Measurements from ENCODE around the gene VPS13C.

The VPS13C gene

GRCh38 chr15:62104846-62105245 lies 44.6 kb upstream of the VPS13C start:
- Histone ChIP-seq H3K9me3 (ENCODE audit: insufficient read depth, low read length) (no peaks in the 10 kb centered on the region), H3K9me2 (replicated peaks; ENCODE audit: insufficient read depth, low read length) (no peaks in the 10 kb centered on the region), H3K4me3 (ENCODE audit: insufficient read depth, low read length, poor library complexity, severe bottlenecking) (no peak overlapping the region), H3K79me2 (ENCODE audit: insufficient read depth, low read length) (no peaks in the 10 kb centered on the region), H3K9ac (ENCODE audit: low read length) (no peak overlapping the region), H3K27ac (ENCODE audit: low read depth, low read length) (no peak overlapping the region), H3K36me3 (ENCODE audit: low read length) (no peaks in the 10 kb centered on the region), H3F3A (ENCODE audit: insufficient read depth) (no peaks in the 10 kb centered on the region), H3K27me3 (ENCODE audit: low read length) (no peaks in the 10 kb centered on the region), H4K20me1 (ENCODE audit: low read depth, low read length) (no peaks in the 10 kb centered on the region), H2AFZ (ENCODE audit: low read depth, low read length, severe bottlenecking) (no peak overlapping the region), H3K4me2 (ENCODE audit: low read depth, low read length, poor library complexity, severe bottlenecking) (no peak overlapping the region)
- TF ChIP-seq CTCF (IDR thresholded peaks at IDR 0.05; ENCODE audit: insufficient read depth, low read length, poor library complexity, severe bottlenecking), result no peak
- TF ChIP-seq EZH2phosphoT487 (conservative IDR thresholded peaks at IDR 0.05; ENCODE audit: low read length), result no peak

GRCh38 chr15:62104401-62104800 lies 44.2 kb upstream of the VPS13C start:
- Histone ChIP-seq H3K9me3 (ENCODE audit: insufficient read depth, low read length) (no peaks in the 10 kb centered on the region), H3F3A (ENCODE audit: insufficient read depth) (no peaks in the 10 kb centered on the region), H3K27ac (ENCODE audit: low read depth, low read length) (no peak overlapping the region), H3K79me2 (ENCODE audit: insufficient read depth, low read length) (no peaks in the 10 kb centered on the region), H4K20me1 (ENCODE audit: low read depth, low read length) (no peaks in the 10 kb centered on the region), H3K4me3 (ENCODE audit: insufficient read depth, low read length, poor library complexity, severe bottlenecking) (no peak overlapping the region), H3K9me2 (replicated peaks; ENCODE audit: insufficient read depth, low read length) (no peaks in the 10 kb centered on the region; the same call in 1 of the 2 replicates), H3K36me3 (ENCODE audit: low read length) (no peaks in the 10 kb centered on the region), H3K9ac (ENCODE audit: low read length) (no peak overlapping the region), H2AFZ (ENCODE audit: low read depth, low read length, severe bottlenecking) (no peak overlapping the region), H3K4me2 (ENCODE audit: low read depth, low read length, poor library complexity, severe bottlenecking) (no peak overlapping the region), H3K27me3 (ENCODE audit: low read length) (no peaks in the 10 kb centered on the region)
- TF ChIP-seq CTCF (IDR thresholded peaks at IDR 0.05; ENCODE audit: insufficient read depth, low read length, poor library complexity, severe bottlenecking), result no peak
- TF ChIP-seq EZH2phosphoT487 (conservative IDR thresholded peaks at IDR 0.05; ENCODE audit: low read length), result no peak

GRCh38 chr15:62103431-62103830 lies 43.2 kb upstream of the VPS13C start:
- no peaks in the 10 kb centered on the region; the same call in 1 of the 2 replicates for H3K9me2 ChIP-seq (replicated peaks; ENCODE audit: insufficient read depth, low read length)

More at GRCh38 chr15:62103431-62103830, 43.2 kb upstream of the VPS13C start:
- H3K27me3 ChIP-seq (ENCODE audit: low read length), result no peaks in the 10 kb centered on the region
- H3K4me3 ChIP-seq (ENCODE audit: insufficient read depth, low read length, poor library complexity, severe bottlenecking), result no peak overlapping the region
- H3F3A ChIP-seq (ENCODE audit: insufficient read depth), result no peaks in the 10 kb centered on the region
- H3K79me2 ChIP-seq (ENCODE audit: insufficient read depth, low read length), result no peaks in the 10 kb centered on the region
- no peak overlapping the region for H2AFZ ChIP-seq (ENCODE audit: low read depth, low read length, severe bottlenecking)
- H4K20me1 ChIP-seq (ENCODE audit: low read depth, low read length), result no peaks in the 10 kb centered on the region
- H3K9ac ChIP-seq (ENCODE audit: low read length), result no peak overlapping the region
- no peaks in the 10 kb centered on the region for H3K9me3 ChIP-seq (ENCODE audit: insufficient read depth, low read length)
- no peak overlapping the region for H3K27ac ChIP-seq (ENCODE audit: low read depth, low read length)
- TF ChIP-seq EZH2phosphoT487 (conservative IDR thresholded peaks at IDR 0.05; ENCODE audit: low read length) (no peak), CTCF (IDR thresholded peaks at IDR 0.05; ENCODE audit: insufficient read depth, low read length, poor library complexity, severe bottlenecking) (no peak)
- no peak overlapping the region for H3K4me2 ChIP-seq (ENCODE audit: low read depth, low read length, poor library complexity, severe bottlenecking)
- H3K36me3 ChIP-seq (ENCODE audit: low read length), result no peaks in the 10 kb centered on the region

Measured in SU-DHL-6 (cell line).